ENCODE data around the gene ATP9B. TPM values are rescaled to one million over a fixed set of nuclear protein-coding genes. Genes with fewer than 3 reads are reported as not detected.

The ATP9B gene
- total RNA-seq, 1 donor from 2014 or later, result 15.8 TPM

DNA sequence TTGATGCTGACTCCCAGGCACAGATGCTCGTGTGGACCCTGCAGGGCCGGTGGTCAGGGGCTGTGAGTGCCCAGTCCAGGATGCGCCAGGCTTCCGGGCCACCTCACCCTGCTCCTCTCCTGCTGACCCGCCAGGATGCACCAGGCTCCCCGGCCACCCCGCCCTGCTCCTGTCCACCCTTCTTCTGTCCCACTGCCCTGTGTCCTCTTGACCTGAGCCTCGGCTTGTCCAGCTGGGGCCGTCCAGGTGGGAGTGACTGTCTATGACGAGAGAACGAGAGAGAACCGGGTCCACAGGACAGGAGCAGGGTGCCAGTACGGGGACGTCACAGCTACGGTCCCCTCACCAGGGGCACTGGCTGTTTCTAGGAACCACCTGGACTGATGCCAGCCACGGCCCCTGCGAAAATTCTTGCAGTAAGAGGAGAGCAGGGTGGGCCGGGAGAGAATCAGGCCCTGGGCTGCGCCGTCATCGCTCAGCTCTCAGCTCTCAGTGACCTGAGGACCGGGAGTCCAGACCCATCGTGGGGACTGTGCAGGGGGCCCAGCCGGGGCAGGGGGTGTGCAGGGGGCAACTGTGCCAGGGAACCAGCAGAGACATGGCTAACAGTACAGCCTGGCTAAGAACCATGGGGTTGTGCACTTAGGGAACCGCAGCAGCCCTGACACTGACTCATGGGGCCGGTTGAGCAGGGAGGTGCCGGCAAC lies 313.6 kb downstream of the ATP9B start:
- peaks cover 7% of the 10 kb centered on the region for H3K4me1 Mint-ChIP-seq (ENCODE audit: low read depth)
- H3K9me3 Mint-ChIP-seq (ENCODE audit: low read depth), result no peaks in the 10 kb centered on the region
- TF ChIP-seq, protein P1, sequence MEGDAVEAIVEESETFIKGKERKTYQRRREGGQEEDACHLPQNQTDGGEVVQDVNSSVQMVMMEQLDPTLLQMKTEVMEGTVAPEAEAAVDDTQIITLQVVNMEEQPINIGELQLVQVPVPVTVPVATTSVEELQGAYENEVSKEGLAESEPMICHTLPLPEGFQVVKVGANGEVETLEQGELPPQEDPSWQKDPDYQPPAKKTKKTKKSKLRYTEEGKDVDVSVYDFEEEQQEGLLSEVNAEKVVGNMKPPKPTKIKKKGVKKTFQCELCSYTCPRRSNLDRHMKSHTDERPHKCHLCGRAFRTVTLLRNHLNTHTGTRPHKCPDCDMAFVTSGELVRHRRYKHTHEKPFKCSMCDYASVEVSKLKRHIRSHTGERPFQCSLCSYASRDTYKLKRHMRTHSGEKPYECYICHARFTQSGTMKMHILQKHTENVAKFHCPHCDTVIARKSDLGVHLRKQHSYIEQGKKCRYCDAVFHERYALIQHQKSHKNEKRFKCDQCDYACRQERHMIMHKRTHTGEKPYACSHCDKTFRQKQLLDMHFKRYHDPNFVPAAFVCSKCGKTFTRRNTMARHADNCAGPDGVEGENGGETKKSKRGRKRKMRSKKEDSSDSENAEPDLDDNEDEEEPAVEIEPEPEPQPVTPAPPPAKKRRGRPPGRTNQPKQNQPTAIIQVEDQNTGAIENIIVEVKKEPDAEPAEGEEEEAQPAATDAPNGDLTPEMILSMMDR (IDR thresholded peaks at IDR 0.05), result no peak
- H3K27me3 Mint-ChIP-seq (ENCODE audit: low read depth), result peaks cover 10% of the 10 kb centered on the region
- H3K4me3 Mint-ChIP-seq (ENCODE audit: unreplicated experiment), result no peak overlapping the region
- DNase-seq (ENCODE audit: low spot score), result peak; percentile 95
- H3K27ac Mint-ChIP-seq (ENCODE audit: unreplicated experiment), result no peak overlapping the region
- H3K36me3 Mint-ChIP-seq (ENCODE audit: low read depth), result peaks cover 3% of the 10 kb centered on the region

DNA sequence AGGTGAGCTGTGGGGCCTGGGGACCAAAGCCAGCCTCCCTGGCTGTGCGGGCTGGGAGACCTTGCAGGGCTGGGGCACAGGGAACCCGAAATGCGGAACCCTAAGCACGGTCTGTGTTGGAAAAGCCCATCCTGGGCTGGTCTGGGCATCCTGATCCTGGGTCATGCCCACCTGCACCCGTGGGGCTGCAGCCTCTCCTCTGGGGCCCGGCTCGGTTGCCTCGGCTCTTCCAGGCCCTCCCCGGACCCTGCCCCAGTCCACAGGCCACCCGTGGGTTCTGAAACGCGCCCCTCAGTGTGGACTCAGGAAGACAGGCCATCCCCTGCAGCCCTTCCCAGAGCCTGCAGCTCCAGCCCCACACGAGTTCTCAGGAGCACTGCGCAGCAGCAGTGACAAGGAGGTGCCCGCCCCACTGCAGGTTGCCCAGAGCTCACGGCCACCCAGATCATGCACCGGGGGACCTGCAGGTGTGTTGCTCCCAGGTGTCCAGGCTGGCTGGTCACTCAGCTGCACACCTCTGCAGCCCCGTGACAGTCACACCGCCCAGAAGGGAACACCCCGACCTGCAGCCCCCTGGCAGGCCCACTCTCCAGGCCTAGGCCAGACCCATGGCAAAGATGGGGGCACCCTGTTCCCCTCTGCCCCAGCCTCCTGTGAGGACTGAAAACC lies 314.3 kb downstream of the ATP9B start:
- peak; percentile 89 for DNase-seq (ENCODE audit: low spot score)

GRCh38 chr18:79384151-79384807 lies 315.1 kb downstream of the ATP9B start:
- Mint-ChIP-seq H3K36me3 (ENCODE audit: low read depth) (no peaks in the 10 kb centered on the region), H3K27ac (ENCODE audit: unreplicated experiment) (no peak overlapping the region), H3K27me3 (ENCODE audit: low read depth) (peaks cover 20% of the 10 kb centered on the region), H3K9me3 (ENCODE audit: low read depth) (no peaks in the 10 kb centered on the region), H3K4me1 (ENCODE audit: low read depth) (peaks cover under 1% of the 10 kb centered on the region), H3K4me3 (ENCODE audit: unreplicated experiment) (no peak overlapping the region)
- DNase-seq (ENCODE audit: low spot score), result no peak
- TF ChIP-seq, protein P1 (IDR thresholded peaks at IDR 0.05), result peak; percentile 20

More for the DNA sequence above, 314.3 kb downstream of the ATP9B start:
- no peak overlapping the region for H3K4me3 Mint-ChIP-seq (ENCODE audit: unreplicated experiment)
- no peak overlapping the region for H3K27ac Mint-ChIP-seq (ENCODE audit: unreplicated experiment)
- TF ChIP-seq, protein P1 (IDR thresholded peaks at IDR 0.05), result no peak
- H3K4me1 Mint-ChIP-seq (ENCODE audit: low read depth), result peaks cover 7% of the 10 kb centered on the region
- no peaks in the 10 kb centered on the region for H3K9me3 Mint-ChIP-seq (ENCODE audit: low read depth)
- peaks cover 3% of the 10 kb centered on the region for H3K36me3 Mint-ChIP-seq (ENCODE audit: low read depth)
- H3K27me3 Mint-ChIP-seq (ENCODE audit: low read depth), result peaks cover 14% of the 10 kb centered on the region

GRCh38 chr18:79384834-79385233 lies 315.6 kb downstream of the ATP9B start:
- DNase-seq (ENCODE audit: low spot score), result no peak
- H3K4me3 Mint-ChIP-seq (ENCODE audit: unreplicated experiment), result no peak overlapping the region
- TF ChIP-seq, protein P1 (IDR thresholded peaks at IDR 0.05), result no peak
- H3K36me3 Mint-ChIP-seq (ENCODE audit: low read depth), result no peaks in the 10 kb centered on the region
- no peaks in the 10 kb centered on the region for H3K9me3 Mint-ChIP-seq (ENCODE audit: low read depth)
- H3K4me1 Mint-ChIP-seq (ENCODE audit: low read depth), result no peaks in the 10 kb centered on the region
- no peak overlapping the region for H3K27ac Mint-ChIP-seq (ENCODE audit: unreplicated experiment)
- peaks cover 21% of the 10 kb centered on the region for H3K27me3 Mint-ChIP-seq (ENCODE audit: low read depth)

DNA sequence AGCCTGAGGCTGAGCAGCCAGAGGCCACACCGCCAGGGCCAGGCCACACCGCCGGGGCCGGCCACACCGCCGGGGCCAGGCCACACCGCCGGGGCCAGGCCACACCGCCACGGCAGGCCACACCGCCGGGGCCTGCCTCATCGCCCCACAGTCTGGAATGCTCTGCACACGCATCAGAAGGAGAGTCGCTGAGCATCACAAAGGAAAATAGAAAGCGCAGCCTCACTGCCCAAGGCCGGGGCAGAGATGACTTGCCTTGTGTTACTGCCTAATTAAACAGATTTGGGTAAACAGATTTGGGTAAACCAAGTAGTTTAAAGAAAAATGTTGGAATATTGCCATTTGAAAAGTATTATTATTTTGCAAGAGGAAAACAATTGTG lies 316.1 kb downstream of the ATP9B start:
- Mint-ChIP-seq H3K4me3 (ENCODE audit: unreplicated experiment) (no peak overlapping the region), H3K36me3 (ENCODE audit: low read depth) (no peaks in the 10 kb centered on the region), H3K4me1 (ENCODE audit: low read depth) (no peaks in the 10 kb centered on the region), H3K27me3 (ENCODE audit: low read depth) (peaks cover 21% of the 10 kb centered on the region), H3K27ac (ENCODE audit: unreplicated experiment) (no peak overlapping the region), H3K9me3 (ENCODE audit: low read depth) (no peaks in the 10 kb centered on the region)
- DNase-seq (ENCODE audit: low spot score), result no peak
- TF ChIP-seq, protein P1 (IDR thresholded peaks at IDR 0.05), result no peak

Measured in chondrocyte (in vitro differentiated cells).